CD4-positive, alpha-beta T cell (primary cell): ENCODE results near the gene DNAJC15. TPM values are rescaled to one million over a fixed set of nuclear protein-coding genes. Genes with fewer than 3 reads are reported as not detected.

Experiments
- ATAC-seq: fragments of 200-7000 bp; cut with Tn5 transposase; one replicate; pipeline ENCODE4 v1.10.0; 2022; ENCODE audit warnings: mild to moderate bottlenecking; ENCODE audit not compliant: poor library complexity
- CTCF ChIA-PET: fragments of 350-600 bp; sonication (Branson Sonifier 250); formaldehyde crosslinking; loops from one replicate; lab custom pipeline; 2021; ENCODE audit warnings: antibody characterized with exemption, inconsistent platforms; lab: Charles Lee
- POLR2A ChIA-PET: fragments of 350-600 bp; sonication (Branson Sonifier 250); formaldehyde crosslinking; loops from one replicate; lab custom pipeline; 2021; ENCODE audit warnings: antibody characterized with exemption, inconsistent platforms; lab: Charles Lee
- DNase-seq, 14 experiments: peaks; one replicate each; pipeline ENCODE4 v3.0.0-alpha.2; 2013 to 2020; ENCODE audit warnings: mixed read lengths in 2 of 14
- H3K27ac ChIP-seq, 2 donors: one replicate each; pipeline versions ENCODE4 v1.5.1 to v1.7.0; 2013; ENCODE audit warnings: low read length in 2 of 2, low read depth in 1 of 2, mild to moderate bottlenecking in 1 of 2
- H3K27me3 ChIP-seq, 2 experiments: 1 replicate in 1 of 2; 2 replicates in 1 of 2; pipeline versions ENCODE4 v1.6.1 to v1.7.0; 2013; ENCODE audit warnings: low read length in 2 of 2, control low read depth in 1 of 2, mild to moderate bottlenecking in 1 of 2, moderate library complexity in 1 of 2; ENCODE audit not compliant: insufficient read depth in 2 of 2, control insufficient read depth in 1 of 2
- H3K36me3 ChIP-seq: one replicate; pipeline ENCODE4 v1.6.1; 2013; ENCODE audit warnings: low read length, control low read depth; ENCODE audit not compliant: insufficient read depth
- H3K4me1 ChIP-seq: one replicate; pipeline ENCODE4 v1.6.1; 2013; ENCODE audit warnings: low read length, control low read depth; ENCODE audit not compliant: insufficient read depth
- H3K4me3 ChIP-seq: one replicate; pipeline ENCODE4 v1.5.1; 2013; ENCODE audit warnings: mild to moderate bottlenecking, low read length, moderate library complexity
- H3K9me3 ChIP-seq, 2 experiments: 1 replicate in 1 of 2; 2 replicates in 1 of 2; pipeline versions ENCODE4 v1.6.1 to v1.7.0; 2013; ENCODE audit warnings: low read length in 2 of 2, mild to moderate bottlenecking in 2 of 2, control low read depth in 1 of 2, moderate library complexity in 1 of 2; ENCODE audit not compliant: control insufficient read depth in 1 of 2, insufficient read depth in 1 of 2
- H3K27ac Mint-ChIP-seq: one replicate; pipeline ENCODE4 v1.8.0; 2020; ENCODE audit warnings: mixed read lengths
- H3K27me3 Mint-ChIP-seq: one replicate; pipeline ENCODE4 v1.8.0; 2021; ENCODE audit warnings: mixed read lengths
- H3K36me3 Mint-ChIP-seq: one replicate; pipeline ENCODE4 v1.8.0; 2021; ENCODE audit warnings: low read depth, mixed read lengths
- H3K4me1 Mint-ChIP-seq: one replicate; pipeline ENCODE4 v1.8.0; 2021; ENCODE audit warnings: low read depth, mixed read lengths
- H3K4me3 Mint-ChIP-seq: one replicate; pipeline ENCODE4 v1.8.0; 2020; ENCODE audit warnings: mild to moderate bottlenecking, mixed read lengths
- H3K9me3 Mint-ChIP-seq: one replicate; pipeline ENCODE4 v1.8.0; 2020; ENCODE audit warnings: mixed read lengths
- intact Hi-C, 2 experiments: fragments of 100-400 bp; cut with DNase I in 1 of 2; cut with micrococcal nuclease in 1 of 2; formaldehyde crosslinking; loops; one replicate each; pipeline versions ENCODE4 v1.15.1 to v1.9.0; 2023 to 2025; cut with DNase I, micrococcal nuclease
- total RNA-seq, 174 experiments: library from RNA in 2 of 174; stranded (reverse) in 2 of 174; gene quantifications; one replicate each; pipeline ENCODE4 v1.2.3 and lab custom pipeline; 2021 to 2026
- TF ChIP-seq, protein P1 (sequence below): fragments of 200-600 bp; IDR thresholded peaks from one replicate; pipeline ENCODE4 v1.8.0; 2022; ENCODE audit warnings: antibody characterized with exemption, mild to moderate bottlenecking

Gene DNAJC15
- total RNA-seq, 2 experiments from 2014 or later, result 6.8 to 7.6 TPM

DNA sequence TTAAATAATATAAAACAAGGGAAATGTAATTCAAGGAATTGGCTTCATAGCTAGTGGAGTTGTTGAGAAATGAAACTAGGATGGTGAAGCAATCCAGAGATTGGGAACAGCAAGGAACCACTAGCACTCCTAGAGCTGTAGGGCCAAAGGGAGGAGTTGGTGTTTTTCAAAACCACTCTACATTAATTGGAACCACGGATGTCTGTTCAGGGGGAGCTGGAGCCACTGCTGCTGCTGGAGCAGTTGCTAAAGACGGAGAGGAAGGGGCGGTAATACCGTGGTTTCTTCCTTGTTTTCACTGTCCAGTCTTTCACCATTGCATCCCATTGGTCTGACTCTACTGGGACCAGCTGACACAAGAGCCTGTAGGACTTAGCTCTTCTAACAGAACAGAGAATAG lies 8.5 kb downstream of the DNAJC15 start:
- Histone ChIP-seq H3K4me3 (no peak overlapping the region), H3K27ac (no peak overlapping the region), H3K4me1 (peaks cover 8% of the 10 kb centered on the region), H3K36me3 (peaks cover 12% of the 10 kb centered on the region), H3K27me3 (no peaks in the 10 kb centered on the region), H3K9me3 (no peaks in the 10 kb centered on the region)
- ChIA-PET POLR2A (no interaction called here), CTCF (no interaction called here)
- H3K27ac Mint-ChIP-seq, result no peak overlapping the region
- H3K4me1 Mint-ChIP-seq, result peaks cover 64% of the 10 kb centered on the region
- H3K4me3 Mint-ChIP-seq, result no peak overlapping the region
- H3K27me3 Mint-ChIP-seq, result no peaks in the 10 kb centered on the region
- ATAC-seq (no peak), DNase-seq (no peak)
- intact Hi-C loops, result no loop called here
- no peaks in the 10 kb centered on the region for H3K9me3 Mint-ChIP-seq
- TF ChIP-seq, protein P1, sequence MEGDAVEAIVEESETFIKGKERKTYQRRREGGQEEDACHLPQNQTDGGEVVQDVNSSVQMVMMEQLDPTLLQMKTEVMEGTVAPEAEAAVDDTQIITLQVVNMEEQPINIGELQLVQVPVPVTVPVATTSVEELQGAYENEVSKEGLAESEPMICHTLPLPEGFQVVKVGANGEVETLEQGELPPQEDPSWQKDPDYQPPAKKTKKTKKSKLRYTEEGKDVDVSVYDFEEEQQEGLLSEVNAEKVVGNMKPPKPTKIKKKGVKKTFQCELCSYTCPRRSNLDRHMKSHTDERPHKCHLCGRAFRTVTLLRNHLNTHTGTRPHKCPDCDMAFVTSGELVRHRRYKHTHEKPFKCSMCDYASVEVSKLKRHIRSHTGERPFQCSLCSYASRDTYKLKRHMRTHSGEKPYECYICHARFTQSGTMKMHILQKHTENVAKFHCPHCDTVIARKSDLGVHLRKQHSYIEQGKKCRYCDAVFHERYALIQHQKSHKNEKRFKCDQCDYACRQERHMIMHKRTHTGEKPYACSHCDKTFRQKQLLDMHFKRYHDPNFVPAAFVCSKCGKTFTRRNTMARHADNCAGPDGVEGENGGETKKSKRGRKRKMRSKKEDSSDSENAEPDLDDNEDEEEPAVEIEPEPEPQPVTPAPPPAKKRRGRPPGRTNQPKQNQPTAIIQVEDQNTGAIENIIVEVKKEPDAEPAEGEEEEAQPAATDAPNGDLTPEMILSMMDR, result no peak
- H3K36me3 Mint-ChIP-seq, result peaks cover 65% of the 10 kb centered on the region

DNA sequence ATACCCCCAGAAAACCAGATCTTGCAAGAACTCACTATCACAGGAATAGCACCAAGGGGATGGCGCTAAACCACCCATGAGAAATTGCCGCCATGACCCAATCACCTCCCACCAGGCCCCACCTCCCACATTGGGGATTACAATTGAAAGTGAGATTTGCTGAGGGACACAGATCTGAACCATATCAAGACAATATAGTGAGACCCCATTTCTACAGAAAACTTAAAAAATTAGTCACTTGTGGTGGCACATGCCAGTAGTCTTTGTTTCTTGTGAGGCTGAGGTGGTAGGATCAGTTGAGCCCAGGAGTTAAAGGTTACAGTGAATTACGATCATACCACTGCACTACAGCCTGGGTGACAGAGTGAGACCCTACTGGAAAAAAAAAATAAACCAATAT lies 9.7 kb downstream of the DNAJC15 start:
- no peaks in the 10 kb centered on the region for H3K27me3 Mint-ChIP-seq
- H3K4me3 ChIP-seq, result no peak overlapping the region
- CTCF ChIA-PET, result no interaction called here
- H3K36me3 Mint-ChIP-seq, result peaks cover 68% of the 10 kb centered on the region
- peaks cover 10% of the 10 kb centered on the region for H3K36me3 ChIP-seq
- H3K9me3 Mint-ChIP-seq, result no peaks in the 10 kb centered on the region
- H3K4me1 Mint-ChIP-seq, result peaks cover 59% of the 10 kb centered on the region
- DNase-seq (no peak), ATAC-seq (no peak)
- no peak overlapping the region for H3K4me3 Mint-ChIP-seq
- TF ChIP-seq, protein P1, result no peak
- peaks cover 8% of the 10 kb centered on the region for H3K4me1 ChIP-seq
- H3K9me3 ChIP-seq, result no peaks in the 10 kb centered on the region
- intact Hi-C loops, result no loop called here
- POLR2A ChIA-PET, result no interaction called here
- no peaks in the 10 kb centered on the region for H3K27me3 ChIP-seq
- no peak overlapping the region for H3K27ac Mint-ChIP-seq
- no peak overlapping the region for H3K27ac ChIP-seq

DNA sequence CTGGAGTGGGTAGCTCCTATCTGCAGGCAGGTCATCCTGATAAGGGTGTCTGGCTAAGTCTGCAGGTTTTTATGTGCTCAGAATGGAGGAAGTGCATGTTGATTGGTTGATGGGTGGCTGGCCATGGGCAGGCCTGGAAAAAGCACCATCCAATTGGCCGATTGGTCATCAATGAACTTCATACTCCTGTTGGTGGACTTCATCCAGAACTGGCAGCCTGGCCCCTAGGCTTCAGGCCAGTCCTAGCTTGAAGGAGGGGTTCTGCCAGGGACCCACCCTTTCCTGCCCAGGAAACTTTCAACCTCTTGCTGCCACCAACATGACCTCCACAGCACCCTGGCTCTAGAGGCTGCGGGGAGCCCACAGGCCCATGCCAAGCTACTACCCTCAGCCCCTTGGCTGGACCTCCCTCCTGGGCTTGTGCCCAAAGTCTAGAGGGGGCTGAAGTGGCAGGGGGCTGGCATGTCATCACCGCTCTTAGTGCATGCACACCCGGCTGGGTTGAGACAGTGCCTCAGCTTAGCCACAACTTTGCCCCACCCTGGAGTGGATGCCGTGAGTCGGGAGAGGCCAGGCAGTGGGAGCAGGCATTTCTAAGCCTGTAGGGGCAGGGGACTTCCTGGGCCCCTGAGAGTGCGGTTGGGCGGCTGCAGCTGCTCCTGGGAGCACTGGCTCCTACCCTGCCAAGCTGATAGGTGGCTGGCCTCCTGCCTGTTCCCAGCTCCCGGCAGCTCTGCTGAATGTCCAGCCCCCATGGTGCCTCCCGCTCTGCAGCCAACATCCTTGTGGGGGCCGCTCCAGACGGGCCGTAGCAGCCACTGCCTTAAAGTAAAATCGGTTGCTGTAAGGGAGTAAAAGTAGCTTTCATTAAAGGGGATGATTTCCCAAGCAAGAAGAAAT lies 13.2 kb downstream of the DNAJC15 start:
- no peaks in the 10 kb centered on the region for H3K9me3 ChIP-seq
- H3K4me1 ChIP-seq, result peaks cover 8% of the 10 kb centered on the region
- Mint-ChIP-seq H3K9me3 (no peaks in the 10 kb centered on the region), H3K4me1 (peaks cover 57% of the 10 kb centered on the region), H3K27me3 (no peaks in the 10 kb centered on the region), H3K4me3 (no peak overlapping the region), H3K36me3 (peaks cover 78% of the 10 kb centered on the region), H3K27ac (no peak overlapping the region)
- ChIA-PET POLR2A (no interaction called here), CTCF (interaction anchor here (1.8 kb wide), 1 partner anchor 67 kb away, joined by 6 read pairs; no protein-coding TSS in a partner anchor)
- H3K27me3 ChIP-seq, result no peaks in the 10 kb centered on the region
- intact Hi-C loops, result no loop called here
- H3K27ac ChIP-seq, result no peak overlapping the region
- H3K36me3 ChIP-seq, result peaks cover 8% of the 10 kb centered on the region
- DNase-seq, result no peak
- no peak overlapping the region for H3K4me3 ChIP-seq
- no peak for ATAC-seq
- TF ChIP-seq, protein P1, result no peak
